IPS-18a (cell line): ENCODE measurements around the gene RNF181.
A peak's percentile ranks its signal among the peaks of the same experiment; 100 is the strongest.

ENCODE experiments used
- H3K27ac ChIP-seq: one replicate; pipeline ENCODE4 v1.5.1; 2013; ENCODE audit warnings: low read length
- H3K27me3 ChIP-seq: one replicate; pipeline ENCODE4 v1.6.1; 2013; ENCODE audit warnings: mild to moderate bottlenecking, low read length; ENCODE audit not compliant: control insufficient read depth, insufficient read depth
- H3K36me3 ChIP-seq: one replicate; pipeline ENCODE4 v1.6.1; 2013; ENCODE audit warnings: low read depth, low read length; ENCODE audit not compliant: control insufficient read depth
- H3K4me1 ChIP-seq: one replicate; pipeline ENCODE4 v1.6.1; 2013; ENCODE audit warnings: low read depth, low read length; ENCODE audit not compliant: control insufficient read depth
- H3K4me3 ChIP-seq: one replicate; pipeline ENCODE4 v1.5.1; 2013; ENCODE audit warnings: low read length
- H3K9ac ChIP-seq: one replicate; pipeline ENCODE4 v1.6.1; 2013; ENCODE audit warnings: mild to moderate bottlenecking, low read length, moderate library complexity
- H3K9me3 ChIP-seq: one replicate; pipeline ENCODE4 v1.6.1; 2013; ENCODE audit warnings: low read depth, low read length; ENCODE audit not compliant: control insufficient read depth

Gene RNF181

GRCh38 chr2:85595301-85596025, at the start of gene RNF181:
RNF181 (plus strand) TSS chr2:85595745; CDS start chr2:85595764, 19 bp downstream.
- Histone ChIP-seq H3K27ac (no peak within 1 kb of the TSS), H3K4me3 (peak within 1 kb of the TSS; percentile 86), H3K36me3 (peaks cover 15% of the 10 kb centered on the region), H3K9me3 (no peaks in the 10 kb centered on the region), H3K4me1 (no peaks in the 10 kb centered on the region), H3K27me3 (peaks cover 7% of the 10 kb centered on the region), H3K9ac (peak within 1 kb of the TSS; percentile 69)

- H3K4me3 ChIP-seq: no peak overlapping the region
- no peak overlapping the region for H3K9ac ChIP-seq
- no peaks in the 10 kb centered on the region for H3K27me3 ChIP-seq
- H3K4me1 ChIP-seq: peaks cover 6% of the 10 kb centered on the region
- peaks cover 64% of the 10 kb centered on the region for H3K36me3 ChIP-seq
- no peaks in the 10 kb centered on the region for H3K9me3 ChIP-seq
- H3K27ac ChIP-seq: no peak overlapping the region
Observed at GRCh38 chr2:85545780-85546240, 49.7 kb upstream of the RNF181 start.

GRCh38 chr2:85547089-85547858, 48.3 kb upstream of the RNF181 start:
- Histone ChIP-seq H3K9me3 (no peaks in the 10 kb centered on the region), H3K9ac (no peak overlapping the region), H3K27me3 (no peaks in the 10 kb centered on the region), H3K27ac (no peak overlapping the region), H3K4me3 (no peak overlapping the region), H3K36me3 (peaks cover 61% of the 10 kb centered on the region), H3K4me1 (no peaks in the 10 kb centered on the region)

- no peak overlapping the region for H3K27ac ChIP-seq
- H3K27me3 ChIP-seq: no peaks in the 10 kb centered on the region
- peaks cover 60% of the 10 kb centered on the region for H3K36me3 ChIP-seq
Observed at GRCh38 chr2:85547859-85548607, 47.5 kb upstream of the RNF181 start.

GRCh38 chr2:85548608-85548900, 47.0 kb upstream of the RNF181 start:
- Histone ChIP-seq H3K9me3 (no peaks in the 10 kb centered on the region), H3K27me3 (no peaks in the 10 kb centered on the region), H3K36me3 (peaks cover 55% of the 10 kb centered on the region), H3K27ac (no peak overlapping the region), H3K4me3 (no peak overlapping the region), H3K9ac (no peak overlapping the region), H3K4me1 (no peaks in the 10 kb centered on the region)

More at GRCh38 chr2:85547859-85548607, 47.5 kb upstream of the RNF181 start:
- Histone ChIP-seq H3K4me1 (no peaks in the 10 kb centered on the region), H3K9me3 (no peaks in the 10 kb centered on the region), H3K9ac (no peak overlapping the region), H3K4me3 (no peak overlapping the region)

- Histone ChIP-seq H3K27me3 (no peaks in the 10 kb centered on the region), H3K4me1 (no peaks in the 10 kb centered on the region), H3K36me3 (peaks cover 53% of the 10 kb centered on the region), H3K4me3 (no peak overlapping the region), H3K9me3 (no peaks in the 10 kb centered on the region), H3K9ac (no peak overlapping the region), H3K27ac (no peak overlapping the region)
Observed at GRCh38 chr2:85549095-85549494, 46.5 kb upstream of the RNF181 start.

GRCh38 chr2:85549826-85550225, 45.7 kb upstream of the RNF181 start:
- H3K27me3 ChIP-seq: no peaks in the 10 kb centered on the region
- H3K36me3 ChIP-seq: peaks cover 53% of the 10 kb centered on the region
- H3K27ac ChIP-seq: no peak overlapping the region
- H3K9ac ChIP-seq: no peak overlapping the region
- no peak overlapping the region for H3K4me3 ChIP-seq
- H3K9me3 ChIP-seq: no peaks in the 10 kb centered on the region
- H3K4me1 ChIP-seq: no peaks in the 10 kb centered on the region

GRCh38 chr2:85550486-85550885, 45.1 kb upstream of the RNF181 start:
- Histone ChIP-seq H3K9me3 (no peaks in the 10 kb centered on the region), H3K27ac (no peak overlapping the region), H3K27me3 (no peaks in the 10 kb centered on the region), H3K4me3 (no peak overlapping the region), H3K36me3 (peaks cover 52% of the 10 kb centered on the region), H3K4me1 (no peaks in the 10 kb centered on the region), H3K9ac (no peak overlapping the region)

- Histone ChIP-seq H3K9ac (no peak overlapping the region), H3K9me3 (no peaks in the 10 kb centered on the region), H3K36me3 (peaks cover 45% of the 10 kb centered on the region), H3K4me3 (no peak overlapping the region), H3K27ac (no peak overlapping the region), H3K27me3 (no peaks in the 10 kb centered on the region), H3K4me1 (no peaks in the 10 kb centered on the region)
Observed at GRCh38 chr2:85551698-85552678, 43.6 kb upstream of the RNF181 start.

GRCh38 chr2:85553184-85553583, 42.4 kb upstream of the RNF181 start:
- Histone ChIP-seq H3K36me3 (peaks cover 45% of the 10 kb centered on the region), H3K4me3 (no peak overlapping the region), H3K27me3 (no peaks in the 10 kb centered on the region), H3K27ac (no peak overlapping the region), H3K9me3 (no peaks in the 10 kb centered on the region), H3K9ac (no peak overlapping the region), H3K4me1 (no peaks in the 10 kb centered on the region)
